GM19372 (cell line): ENCODE measurements around the gene DSCAML1.

Experiments
- ATAC-seq: cut with Tn5 transposase; IDR thresholded peaks from one replicate; pipeline ENCODE4 v1.9.1; 2021; ENCODE audit warnings: mild to moderate bottlenecking, low read depth, moderate library complexity; ENCODE audit not compliant: unreplicated experiment

DSCAML1 gene

GRCh38 chr11:117644403-117645155 is 152.4 kb downstream of the DSCAML1 start:
- ATAC-seq: no peak

- no peak for ATAC-seq
These were observed 153.3 kb downstream of the DSCAML1 start for GRCh38 chr11:117643606-117644300.

- ATAC-seq: no peak
These were observed 154.2 kb downstream of the DSCAML1 start for GRCh38 chr11:117642835-117643234.

GRCh38 chr11:117642396-117642795 is 154.6 kb downstream of the DSCAML1 start:
- no peak for ATAC-seq

GRCh38 chr11:117641008-117641915 is 155.8 kb downstream of the DSCAML1 start:
- ATAC-seq: no peak

GRCh38 chr11:117640041-117640440 is 157.0 kb downstream of the DSCAML1 start:
- no peak for ATAC-seq

GRCh38 chr11:117639601-117640000 is 157.4 kb downstream of the DSCAML1 start:
- no peak for ATAC-seq

GRCh38 chr11:117638911-117639543 is 158.0 kb downstream of the DSCAML1 start:
- ATAC-seq: no peak

- no peak for ATAC-seq
These were observed 162.0 kb downstream of the DSCAML1 start for GRCh38 chr11:117634756-117635603.

- ATAC-seq: no peak
These were observed 162.8 kb downstream of the DSCAML1 start for GRCh38 chr11:117633976-117634755.

GRCh38 chr11:117633186-117633754 is 163.7 kb downstream of the DSCAML1 start:
- no peak for ATAC-seq

GRCh38 chr11:117632306-117632705 is 164.7 kb downstream of the DSCAML1 start:
- ATAC-seq: no peak

- no peak for ATAC-seq
These were observed 165.5 kb downstream of the DSCAML1 start for GRCh38 chr11:117631336-117632140.

- ATAC-seq: no peak
These were observed 167.0 kb downstream of the DSCAML1 start for GRCh38 chr11:117629891-117630538.

GRCh38 chr11:117629146-117629545 is 167.9 kb downstream of the DSCAML1 start:
- ATAC-seq: no peak

- ATAC-seq: no peak
These were observed 169.8 kb downstream of the DSCAML1 start for GRCh38 chr11:117627259-117627658.

- no peak for ATAC-seq
These were observed 170.4 kb downstream of the DSCAML1 start for GRCh38 chr11:117626576-117626975.
